ENCODE results near the gene RNGTT.

DNA sequence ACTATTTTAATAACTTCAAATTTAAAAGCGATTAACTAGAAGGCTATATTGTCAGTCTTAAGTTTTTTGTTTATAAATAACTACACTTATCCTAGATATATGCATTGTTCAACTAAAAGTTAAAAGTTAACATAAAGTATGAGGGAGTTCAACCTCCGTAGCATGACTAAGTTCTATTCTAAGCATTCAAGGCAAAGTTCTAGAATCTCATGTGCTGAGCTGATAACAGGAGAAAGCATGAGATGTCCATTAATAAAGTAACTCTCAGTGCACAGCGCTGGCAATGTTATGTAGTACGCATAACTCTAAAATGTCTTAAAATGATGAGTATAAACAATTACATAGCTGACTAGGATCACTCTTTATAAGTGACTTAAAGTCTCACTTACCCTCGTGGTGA, 264.8 kb downstream of the RNGTT start:
- TF ChIP-seq, protein P1, sequence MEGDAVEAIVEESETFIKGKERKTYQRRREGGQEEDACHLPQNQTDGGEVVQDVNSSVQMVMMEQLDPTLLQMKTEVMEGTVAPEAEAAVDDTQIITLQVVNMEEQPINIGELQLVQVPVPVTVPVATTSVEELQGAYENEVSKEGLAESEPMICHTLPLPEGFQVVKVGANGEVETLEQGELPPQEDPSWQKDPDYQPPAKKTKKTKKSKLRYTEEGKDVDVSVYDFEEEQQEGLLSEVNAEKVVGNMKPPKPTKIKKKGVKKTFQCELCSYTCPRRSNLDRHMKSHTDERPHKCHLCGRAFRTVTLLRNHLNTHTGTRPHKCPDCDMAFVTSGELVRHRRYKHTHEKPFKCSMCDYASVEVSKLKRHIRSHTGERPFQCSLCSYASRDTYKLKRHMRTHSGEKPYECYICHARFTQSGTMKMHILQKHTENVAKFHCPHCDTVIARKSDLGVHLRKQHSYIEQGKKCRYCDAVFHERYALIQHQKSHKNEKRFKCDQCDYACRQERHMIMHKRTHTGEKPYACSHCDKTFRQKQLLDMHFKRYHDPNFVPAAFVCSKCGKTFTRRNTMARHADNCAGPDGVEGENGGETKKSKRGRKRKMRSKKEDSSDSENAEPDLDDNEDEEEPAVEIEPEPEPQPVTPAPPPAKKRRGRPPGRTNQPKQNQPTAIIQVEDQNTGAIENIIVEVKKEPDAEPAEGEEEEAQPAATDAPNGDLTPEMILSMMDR (conservative IDR thresholded peaks at IDR 0.05; ENCODE audit: low read depth, low read length): no peak
- no peak for TF ChIP-seq EZH2 (IDR thresholded peaks at IDR 0.05; ENCODE audit: low read length, unreplicated experiment)

Measured in PC-3 (cell line).